Left ventricle myocardium inferior (tissue), 1 donor: ENCODE data around the gene DUT. TPM values are rescaled to one million over a fixed set of nuclear protein-coding genes. Genes with fewer than 3 reads are reported as not detected.

Experiments
- DNase-seq: peaks from one replicate; pipeline ENCODE4 v3.0.0-alpha.2; 2020
- H3K27ac ChIP-seq: fragments of 200-600 bp; replicated peaks from 2 replicates; pipeline ENCODE4 v1.8.0; 2021
- H3K27me3 ChIP-seq: fragments of 200-600 bp; 2 replicates; pipeline ENCODE4 v1.8.0; 2021; ENCODE audit warnings: low read depth
- H3K36me3 ChIP-seq: fragments of 200-600 bp; 2 replicates; pipeline ENCODE4 v1.8.0; 2021
- H3K4me1 ChIP-seq: fragments of 200-600 bp; 2 replicates; pipeline ENCODE4 v1.8.0; 2021
- H3K4me3 ChIP-seq: fragments of 200-600 bp; 2 replicates; pipeline ENCODE4 v1.8.0; 2021; ENCODE audit warnings: mild to moderate bottlenecking, moderate library complexity
- H3K9me3 ChIP-seq: fragments of 200-600 bp; replicated peaks from 2 replicates; pipeline ENCODE4 v1.8.0; 2021
- intact Hi-C: fragments of 100-400 bp; cut with micrococcal nuclease; formaldehyde crosslinking; loops from one replicate; pipeline ENCODE4 v1.11.0; 2022
- total RNA-seq: library from RNA; stranded (reverse); fragmentation: NEBNext Ultra II Directional; extraction: Animal tissue kit (Norgen Biotek cat#: 25700); gene quantifications from one replicate; pipeline ENCODE4 v1.2.1, GENCODE V29; 2021
- TF ChIP-seq, protein P1 (sequence below): fragments of 200-600 bp; IDR thresholded peaks from 2 replicates; pipeline ENCODE4 v1.8.0; 2021; ENCODE audit warnings: antibody characterized with exemption, mild to moderate bottlenecking, borderline replicate concordance
- donor health status: DM: no; HTN: yes; CAD: no; lungs with severe emphysema.

DUT gene
- total RNA-seq, 1 donor from 2014 or later = 78.5 TPM

DNA sequence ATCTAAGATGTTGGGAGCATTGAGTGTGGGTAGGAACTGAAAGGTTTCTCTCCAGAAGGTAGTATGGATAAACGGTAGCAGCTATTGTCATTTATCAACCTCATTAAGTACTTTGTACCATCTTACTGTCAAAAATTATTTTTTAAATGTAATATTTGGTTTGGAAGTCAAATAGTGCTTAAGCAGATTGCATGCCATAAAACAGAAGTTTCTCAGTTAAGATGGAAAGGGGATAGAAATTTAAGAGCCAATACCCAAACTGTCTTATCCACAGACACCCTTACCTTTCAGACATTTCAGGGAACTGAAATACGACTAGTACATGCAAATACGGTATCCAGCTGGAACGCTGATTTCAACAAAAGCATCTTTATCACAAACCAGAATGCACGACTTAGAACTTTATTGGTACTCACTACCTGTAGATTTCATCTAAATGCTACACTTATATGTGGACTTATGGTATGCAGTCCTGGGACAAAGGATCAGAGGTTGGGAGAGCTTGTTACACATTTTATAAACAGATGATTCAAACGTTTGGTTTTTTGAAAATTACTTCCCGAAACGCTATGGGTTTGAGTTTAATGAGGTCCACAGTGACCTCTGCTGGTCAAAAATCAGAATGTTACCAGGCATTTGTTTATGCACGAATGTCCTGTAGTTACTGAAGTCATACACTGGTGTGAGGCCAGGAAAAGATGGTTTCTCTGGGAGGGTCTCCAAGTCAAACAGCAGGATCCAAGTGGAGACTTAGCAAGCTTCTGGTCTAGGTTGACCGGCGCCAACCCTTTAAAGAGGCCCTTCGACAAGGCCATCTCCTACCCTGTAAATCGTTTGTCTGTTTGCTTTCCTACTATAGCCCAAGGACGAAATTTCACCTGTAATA lies 45.7 kb upstream of the DUT start:
- peaks cover 25% of the 10 kb centered on the region for H3K4me1 ChIP-seq
- TF ChIP-seq, protein P1, sequence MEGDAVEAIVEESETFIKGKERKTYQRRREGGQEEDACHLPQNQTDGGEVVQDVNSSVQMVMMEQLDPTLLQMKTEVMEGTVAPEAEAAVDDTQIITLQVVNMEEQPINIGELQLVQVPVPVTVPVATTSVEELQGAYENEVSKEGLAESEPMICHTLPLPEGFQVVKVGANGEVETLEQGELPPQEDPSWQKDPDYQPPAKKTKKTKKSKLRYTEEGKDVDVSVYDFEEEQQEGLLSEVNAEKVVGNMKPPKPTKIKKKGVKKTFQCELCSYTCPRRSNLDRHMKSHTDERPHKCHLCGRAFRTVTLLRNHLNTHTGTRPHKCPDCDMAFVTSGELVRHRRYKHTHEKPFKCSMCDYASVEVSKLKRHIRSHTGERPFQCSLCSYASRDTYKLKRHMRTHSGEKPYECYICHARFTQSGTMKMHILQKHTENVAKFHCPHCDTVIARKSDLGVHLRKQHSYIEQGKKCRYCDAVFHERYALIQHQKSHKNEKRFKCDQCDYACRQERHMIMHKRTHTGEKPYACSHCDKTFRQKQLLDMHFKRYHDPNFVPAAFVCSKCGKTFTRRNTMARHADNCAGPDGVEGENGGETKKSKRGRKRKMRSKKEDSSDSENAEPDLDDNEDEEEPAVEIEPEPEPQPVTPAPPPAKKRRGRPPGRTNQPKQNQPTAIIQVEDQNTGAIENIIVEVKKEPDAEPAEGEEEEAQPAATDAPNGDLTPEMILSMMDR = peak; percentile 79
- peak overlapping the region; percentile 47 for H3K4me3 ChIP-seq
- no peak overlapping the region for H3K27ac ChIP-seq
- no peaks in the 10 kb centered on the region for H3K36me3 ChIP-seq
- H3K9me3 ChIP-seq = no peaks in the 10 kb centered on the region
- H3K27me3 ChIP-seq = peaks cover 9% of the 10 kb centered on the region
- no peak for DNase-seq
- intact Hi-C loops = loop anchor here (10.0 kb wide), 1 partner anchor 1091 kb away; no protein-coding TSS in a partner anchor

DNA sequence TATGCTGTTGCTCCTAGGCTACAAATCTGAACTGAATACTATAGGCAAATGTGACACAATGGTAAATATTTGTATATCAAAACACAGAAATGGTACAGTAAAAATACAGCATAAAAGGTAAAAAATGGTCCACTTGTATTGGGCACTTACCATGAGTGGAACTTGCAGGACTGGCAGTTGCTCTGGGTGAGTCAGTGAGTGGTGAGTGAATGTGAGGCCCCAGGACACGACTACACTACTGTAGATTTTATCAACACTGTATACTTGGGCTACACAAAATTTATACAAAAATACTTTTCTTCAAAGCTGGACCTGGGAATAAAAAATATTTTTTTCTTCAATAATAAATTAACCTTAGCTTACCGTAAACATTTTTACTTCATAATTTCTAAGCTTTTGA lies 41.6 kb upstream of the DUT start:
- H3K4me1 ChIP-seq = peaks cover 5% of the 10 kb centered on the region
- H3K36me3 ChIP-seq = no peaks in the 10 kb centered on the region
- peaks cover 7% of the 10 kb centered on the region for H3K27me3 ChIP-seq
- no peak for DNase-seq
- H3K27ac ChIP-seq = no peak overlapping the region
- TF ChIP-seq, protein P1 = no peak
- no peaks in the 10 kb centered on the region for H3K9me3 ChIP-seq
- H3K4me3 ChIP-seq = no peak overlapping the region
- intact Hi-C loops = loop anchor here (10.0 kb wide), 1 partner anchor 1095 kb away; no protein-coding TSS in a partner anchor

DNA sequence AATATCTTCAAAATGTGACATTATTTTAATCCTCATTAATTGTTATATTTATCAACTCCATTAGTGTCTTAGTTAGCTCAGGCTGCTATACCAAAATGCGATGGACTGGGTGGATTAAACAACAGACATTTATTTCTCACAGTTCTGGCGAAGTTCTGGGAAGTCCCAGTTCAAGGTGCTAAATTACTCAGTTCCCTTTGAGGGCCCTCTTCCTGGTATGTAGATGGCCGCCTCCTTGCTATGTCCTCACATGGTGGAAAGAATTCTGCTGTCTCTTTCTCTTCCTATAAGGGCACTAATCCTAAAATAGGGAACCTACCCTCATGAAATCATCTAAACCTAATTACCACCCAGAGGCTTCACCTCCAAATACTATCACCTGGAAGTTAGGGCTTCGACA lies 38.8 kb upstream of the DUT start:
- Histone ChIP-seq H3K9me3 (no peaks in the 10 kb centered on the region), H3K4me3 (no peak overlapping the region), H3K27ac (no peak overlapping the region), H3K36me3 (no peaks in the 10 kb centered on the region), H3K27me3 (peaks cover 11% of the 10 kb centered on the region), H3K4me1 (no peaks in the 10 kb centered on the region)
- no peak for DNase-seq
- TF ChIP-seq, protein P1 = no peak
- intact Hi-C loops = no loop called here

DNA sequence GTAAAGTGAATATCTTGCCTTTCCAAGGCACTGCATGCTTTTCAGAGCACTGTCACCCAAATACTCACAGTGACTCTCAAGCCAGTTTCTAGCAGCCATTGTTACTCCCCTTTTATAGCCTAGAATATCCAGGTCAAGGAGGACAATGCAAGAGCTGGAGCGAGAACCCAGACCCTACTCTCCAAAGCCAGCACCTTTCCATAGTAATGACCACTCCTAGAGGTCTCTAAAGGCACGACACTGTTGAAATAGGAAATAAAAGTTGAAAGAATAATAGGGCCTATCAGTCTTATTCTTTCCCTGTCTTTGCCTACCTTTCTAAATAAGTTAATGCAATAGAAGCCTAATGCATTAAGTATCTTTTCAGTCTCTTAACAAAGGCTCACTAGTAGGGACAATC lies 33.6 kb upstream of the DUT start:
- DNase-seq = no peak
- intact Hi-C loops = no loop called here
- H3K36me3 ChIP-seq = no peaks in the 10 kb centered on the region
- H3K27ac ChIP-seq = no peak overlapping the region
- no peaks in the 10 kb centered on the region for H3K4me1 ChIP-seq
- no peaks in the 10 kb centered on the region for H3K9me3 ChIP-seq
- H3K27me3 ChIP-seq = peaks cover 11% of the 10 kb centered on the region
- TF ChIP-seq, protein P1 = no peak
- no peak overlapping the region for H3K4me3 ChIP-seq

DNA sequence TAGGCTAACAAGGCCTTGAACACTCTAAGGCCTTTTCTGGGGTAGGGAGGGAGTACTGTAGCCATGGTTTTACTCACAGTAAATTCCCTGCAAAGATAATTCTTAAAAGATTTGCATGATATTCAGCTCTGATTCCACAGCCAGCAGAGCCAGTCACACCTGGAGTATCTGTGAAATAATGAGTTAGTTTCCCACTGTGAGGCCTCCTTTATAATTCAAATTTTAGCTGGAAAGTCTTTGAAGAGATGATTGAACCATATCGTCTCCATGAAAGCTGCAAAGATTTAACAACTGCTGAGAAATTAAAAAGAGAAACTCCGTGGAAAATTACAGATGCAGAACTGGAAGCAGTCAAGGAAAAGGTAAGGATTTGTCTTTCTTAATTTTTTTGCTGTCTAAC lies 32.3 kb upstream of the DUT start:
- Histone ChIP-seq H3K4me1 (no peaks in the 10 kb centered on the region), H3K27me3 (peaks cover 11% of the 10 kb centered on the region), H3K36me3 (no peaks in the 10 kb centered on the region), H3K9me3 (no peaks in the 10 kb centered on the region), H3K27ac (no peak overlapping the region), H3K4me3 (no peak overlapping the region)
- TF ChIP-seq, protein P1 = no peak
- intact Hi-C loops = no loop called here
- DNase-seq = no peak
